HCT116 (cell line): ENCODE measurements around the gene WNT3A. TPM values are rescaled to one million over a fixed set of nuclear protein-coding genes. Genes with fewer than 3 reads are reported as not detected.

ENCODE experiments used
- ATAC-seq: fragments of 200-7000 bp; cut with Tn5 transposase; 2 replicates; pipeline ENCODE4 v1.9.1; 2020; ENCODE audit warnings: mild to moderate bottlenecking, moderate library complexity
- BruUV-seq: library from RNA; stranded (reverse); fragments of 400-500 nt; replicated peaks from 2 replicates; lab custom pipeline; 2021; lab: Mats Ljungman, UMichigan
- CTCF ChIA-PET: fragments of 300-600 bp; sonication (Branson Sonifier 250); formaldehyde crosslinking; loops from one replicate; lab custom pipeline; 2021; ENCODE audit warnings: antibody characterized with exemption; lab: Charles Lee
- POLR2A ChIA-PET: fragments of 300-600, 350-600 bp; sonication (Branson Sonifier 250); formaldehyde crosslinking; loops from one replicate; lab custom pipeline; 2021; ENCODE audit warnings: antibody characterized with exemption; lab: Charles Lee
- RAD21 ChIA-PET, 2 experiments: fragments of 300-600 bp; sonication (Branson Sonifier 250); formaldehyde crosslinking; loops; one replicate each; lab custom pipeline; 2023; ENCODE audit warnings: low total read pairs in 2 of 2; ENCODE audit not compliant: uncharacterized antibody in 2 of 2, unreplicated experiment in 2 of 2, low non-redundant PET in 1 of 2; lab: Charles Lee
- DNase-seq: peaks from one replicate; pipeline ENCODE4 v3.0.0-alpha.2; 2010; ENCODE audit warnings: low read depth, low spot score
- H2AFZ ChIP-seq: fragments of 200-600 bp; shearing (Covaris generic), sonication (generic); 2 replicates; pipeline ENCODE4 v1.6.1; 2017; ENCODE audit warnings: low read depth, mixed run types, mixed read lengths, antibody characterized with exemption, low read length; ENCODE audit not compliant: poor library complexity, severe bottlenecking
- H3K27ac ChIP-seq: 2 replicates; pipeline ENCODE4 v1.5.1; 2012; ENCODE audit warnings: low read depth, low read length
- H3K27me3 ChIP-seq: fragments of 200-600 bp; sonication (generic); 2 replicates; pipeline ENCODE4 v1.6.1; 2016; ENCODE audit warnings: mixed run types, low read length, mixed read lengths; ENCODE audit not compliant: insufficient read depth
- H3K36me3 ChIP-seq, 2 experiments: fragments of 200-500 bp in 1 of 2; fragments of 200-600 bp in 1 of 2; sonication (Bioruptor generic) in 1 of 2; sonication (generic) in 1 of 2; 2 replicates each; pipeline versions ENCODE4 v1.5.1 to v1.6.1; 2014 to 2016; ENCODE audit warnings: low read length in 2 of 2, inconsistent platforms in 1 of 2, mixed read lengths in 1 of 2, mixed run types in 1 of 2; ENCODE audit not compliant: insufficient read depth in 2 of 2, control insufficient read depth in 1 of 2
- H3K4me1 ChIP-seq, 2 experiments: fragments of 200-600 bp in 1 of 2; sonication (generic) in 1 of 2; 2 replicates each; pipeline versions ENCODE4 v1.5.1 to v1.6.1; 2012 to 2017; ENCODE audit warnings: low read length in 2 of 2, inconsistent platforms in 1 of 2, mild to moderate bottlenecking in 1 of 2, mixed read lengths in 1 of 2, mixed run types in 1 of 2, moderate library complexity in 1 of 2; ENCODE audit not compliant: insufficient read depth in 2 of 2, control insufficient read depth in 1 of 2
- H3K4me2 ChIP-seq: fragments of 200-600 bp; sonication (generic); 2 replicates; pipeline ENCODE4 v1.6.1; 2017; ENCODE audit warnings: mixed run types, low read length, mixed read lengths
- H3K4me3 ChIP-seq, 2 experiments: fragments of 200-600 bp in 1 of 2; sonication (generic) in 1 of 2; replicated peaks in 1 of 2; 2 replicates each; pipeline ENCODE4 v1.5.1; 2011 to 2016; ENCODE audit warnings: low read length in 2 of 2, control low read depth in 1 of 2, low read depth in 1 of 2, mild to moderate bottlenecking in 1 of 2, mixed read lengths in 1 of 2, mixed run types in 1 of 2
- H3K79me2 ChIP-seq: fragments of 200-600 bp; sonication (generic); 2 replicates; pipeline ENCODE4 v1.6.1; 2017; ENCODE audit warnings: mild to moderate bottlenecking, mixed run types, low read length, moderate library complexity, mixed read lengths; ENCODE audit not compliant: insufficient read depth
- H3K9ac ChIP-seq: fragments of 200-600 bp; sonication (generic); 2 replicates; pipeline ENCODE4 v1.6.1; 2016; ENCODE audit warnings: low read length, mixed read lengths
- H3K9me2 ChIP-seq: fragments of 200-600 bp; sonication (generic), shearing (Covaris generic); 2 replicates; pipeline ENCODE4 v1.6.1; 2017; ENCODE audit warnings: mixed run types, mild to moderate bottlenecking, moderate library complexity; ENCODE audit not compliant: insufficient read depth
- H3K9me3 ChIP-seq, 2 experiments: fragments of 200-500 bp in 1 of 2; fragments of 200-600 bp in 1 of 2; sonication (Bioruptor generic) in 1 of 2; sonication (generic) in 1 of 2; 2 replicates each; pipeline ENCODE4 v1.6.1; 2014 to 2017; ENCODE audit warnings: low read length in 2 of 2, mixed read lengths in 2 of 2, inconsistent platforms in 1 of 2, low read depth in 1 of 2, mild to moderate bottlenecking in 1 of 2, mixed run types in 1 of 2, moderate library complexity in 1 of 2; ENCODE audit not compliant: control insufficient read depth in 1 of 2, insufficient read depth in 1 of 2
- H4K20me1 ChIP-seq: fragments of 200-600 bp; sonication (generic), shearing (Covaris generic); 2 replicates; pipeline ENCODE4 v1.6.1; 2017; ENCODE audit warnings: mixed run types, mild to moderate bottlenecking, moderate library complexity; ENCODE audit not compliant: insufficient read depth
- CBX3 ChIP-seq: IDR thresholded peaks from 2 replicates; pipeline ENCODE4 v1.6.1; 2012; ENCODE audit warnings: low read depth
- CEBPB ChIP-seq: IDR thresholded peaks from 2 replicates; pipeline ENCODE4 v1.6.1; 2012; ENCODE audit warnings: low read depth
- CTCF ChIP-seq, 3 experiments: fragments of 200-600 bp in 1 of 3; sonication (generic) in 1 of 3; IDR thresholded peaks in 2 of 3; conservative IDR thresholded peaks in 1 of 3; 2 replicates each; pipeline ENCODE4 v1.5.1; 2012 to 2017; ENCODE audit warnings: low read depth in 2 of 3, low read length in 2 of 3, antibody characterized with exemption in 1 of 3, borderline replicate concordance in 1 of 3, control low read depth in 1 of 3, mild to moderate bottlenecking in 1 of 3, mixed read lengths in 1 of 3, mixed run types in 1 of 3, moderate library complexity in 1 of 3; ENCODE audit not compliant: insufficient read depth in 1 of 3
- EGR1 ChIP-seq: IDR thresholded peaks from 2 replicates; pipeline ENCODE4 v1.6.1; 2012; ENCODE audit warnings: low read depth
- EZH2phosphoT487 ChIP-seq: fragments of 200-600 bp; IDR thresholded peaks from 2 replicates; pipeline ENCODE4 v1.6.1; 2018; ENCODE audit warnings: antibody characterized with exemption, borderline replicate concordance
- JUND ChIP-seq: IDR thresholded peaks from 2 replicates; pipeline ENCODE4 v1.6.1; 2012
- MAX ChIP-seq: IDR thresholded peaks from 2 replicates; pipeline ENCODE4 v1.6.1; 2012
- POLR2A ChIP-seq: IDR thresholded peaks from 2 replicates; pipeline ENCODE4 v1.7.0; 2011; ENCODE audit warnings: borderline replicate concordance; ENCODE audit not compliant: insufficient read depth, insufficient read length; ENCODE audit errors: extremely low read depth
- POLR2AphosphoS5 ChIP-seq: IDR thresholded peaks from 2 replicates; pipeline ENCODE4 v1.6.1; 2011; ENCODE audit warnings: mild to moderate bottlenecking, low read depth, low read length, moderate library complexity
- RAD21 ChIP-seq: IDR thresholded peaks from 2 replicates; pipeline ENCODE4 v1.6.1; 2012; ENCODE audit warnings: low read depth, mild to moderate bottlenecking
- REST ChIP-seq: IDR thresholded peaks from 2 replicates; pipeline ENCODE4 v1.6.1; 2012; ENCODE audit warnings: low read depth
- SIN3A ChIP-seq: IDR thresholded peaks from 2 replicates; pipeline ENCODE4 v1.6.1; 2012; ENCODE audit warnings: low read depth
- SP1 ChIP-seq: IDR thresholded peaks from 2 replicates; pipeline ENCODE4 v1.6.1; 2012; ENCODE audit warnings: low read depth
- SRF ChIP-seq: IDR thresholded peaks from 2 replicates; pipeline ENCODE4 v1.6.1; 2012; ENCODE audit warnings: low read depth
- TCF7L2 ChIP-seq: IDR thresholded peaks from 2 replicates; pipeline ENCODE4 v1.7.0; 2011; ENCODE audit warnings: borderline replicate concordance, inconsistent platforms; ENCODE audit not compliant: insufficient read depth, insufficient read length; ENCODE audit errors: extremely low read depth
- ZNF274 ChIP-seq: fragments of 200-500 bp; sonication (Bioruptor generic); IDR thresholded peaks from 2 replicates; pipeline ENCODE4 v1.6.1; 2014; ENCODE audit warnings: mild to moderate bottlenecking, low read depth, low read length, inconsistent platforms
- intact Hi-C: fragments of 100-400 bp; cut with micrococcal nuclease; formaldehyde crosslinking; loops from 2 replicates; pipeline ENCODE4 v1.10.0; 2022
- total RNA-seq: library from RNA; stranded (reverse); gene quantifications from one replicate; pipeline ENCODE4 v1.2.1, GENCODE V29; 2021; ENCODE audit not compliant: unreplicated experiment

Gene WNT3A
- total RNA-seq, 1 experiment from 2014 or later, result 3.7 TPM

GRCh38 chr1:228064296-228064695 is 57.5 kb downstream of the WNT3A start:
- Histone ChIP-seq H3K27me3 (0 out of 2 replicates have a peak, but pooled peaks cover 6% of the 10 kb centered on the region), H3K9me3 (no peaks in the 10 kb centered on the region), H2AFZ (no peak overlapping the region), H4K20me1 (no peaks in the 10 kb centered on the region), H3K79me2 (no peaks in the 10 kb centered on the region), H3K9ac (no peak overlapping the region), H3K4me2 (no peak overlapping the region), H3K36me3 (no peaks in the 10 kb centered on the region), H3K4me1 (peaks cover 0 to 12% of the 10 kb centered on the region in 2 experiments; a peak in 2 of 4 replicates), H3K4me3 (no peak overlapping the region), H3K27ac (no peak overlapping the region), H3K9me2 (no peaks in the 10 kb centered on the region)
- ChIA-PET RAD21 (no interaction called here), POLR2A (no interaction called here), CTCF (no interaction called here)
- DNase-seq (no peak), ATAC-seq (no peak)
- no TSS peak for BruUV-seq
- intact Hi-C loops, result no loop called here
- TF ChIP-seq TCF7L2, result no peak

DNA sequence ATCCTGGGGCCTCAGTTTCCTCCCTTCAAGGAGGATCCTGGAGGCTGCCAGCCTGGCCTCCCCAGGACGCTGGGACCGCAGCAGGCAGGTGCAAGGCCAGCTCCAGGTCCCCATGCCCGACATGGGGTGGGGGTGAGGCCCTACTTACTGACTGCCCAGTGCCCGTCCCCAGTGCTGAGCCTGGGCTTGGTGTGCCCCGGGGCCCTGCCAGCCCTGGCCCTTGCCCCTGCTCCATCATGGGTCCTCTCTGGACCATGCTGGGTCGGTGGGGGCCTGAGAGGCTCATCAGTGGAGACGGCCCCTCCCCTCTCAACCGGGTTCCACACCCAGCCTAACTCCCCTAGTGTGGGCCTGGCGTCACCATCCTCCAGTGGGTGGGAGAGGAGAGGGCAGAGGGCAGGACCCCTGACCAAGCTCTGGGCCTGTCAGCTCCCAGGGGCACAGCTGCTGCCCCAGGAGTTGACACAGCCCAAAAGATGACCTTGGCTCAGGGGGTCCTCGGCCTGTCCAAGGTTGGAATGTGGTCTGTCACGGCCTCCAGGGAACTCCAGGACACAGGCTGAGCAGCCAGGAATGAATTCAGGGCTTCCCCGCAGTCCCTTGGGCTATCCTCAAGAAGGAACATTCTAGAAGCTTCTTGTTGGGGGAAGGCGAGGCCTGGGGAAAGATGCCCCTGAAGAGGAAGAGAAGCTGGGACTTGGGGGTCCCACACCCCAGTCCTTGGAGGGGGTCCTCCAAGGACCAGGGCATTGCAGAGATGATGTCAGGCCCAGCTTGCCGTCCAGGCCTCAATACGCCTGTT is 58.1 kb downstream of the WNT3A start:
- Histone ChIP-seq H3K9me2 (no peaks in the 10 kb centered on the region), H4K20me1 (no peaks in the 10 kb centered on the region), H3K79me2 (no peaks in the 10 kb centered on the region), H3K9me3 (no peaks in the 10 kb centered on the region), H3K9ac (no peak overlapping the region), H3K27me3 (0 out of 2 replicates have a peak, but pooled peaks cover 6% of the 10 kb centered on the region), H2AFZ (no peak overlapping the region), H3K4me3 (no peak overlapping the region), H3K4me2 (no peak overlapping the region), H3K4me1 (peaks cover 0 to 6% of the 10 kb centered on the region in 2 experiments; a peak in 2 of 4 replicates), H3K36me3 (no peaks in the 10 kb centered on the region), H3K27ac (no peak overlapping the region)
- POLR2A ChIA-PET, result no interaction called here
- no TSS peak for BruUV-seq
- no peak for DNase-seq
- ATAC-seq, result no peak
- intact Hi-C loops, result no loop called here
- CTCF ChIA-PET, result no interaction called here
- RAD21 ChIA-PET, result no interaction called here
- TF ChIP-seq POLR2AphosphoS5 (no peak), RAD21 (no peak), REST (no peak), JUND (no peak), CTCF (IDR thresholded peaks at IDR 0.05 in 2 of 3, conservative IDR thresholded peaks at IDR 0.05 in 1 of 3; ENCODE audit: borderline replicate concordance in 1 of 3, insufficient read depth in 1 of 3, low read depth in 2 of 3, low read length in 2 of 3) (no peak), CEBPB (no peak), SP1 (no peak), SIN3A (no peak), SRF (no peak), MAX (no peak), POLR2A (no peak), EZH2phosphoT487 (no peak), ZNF274 (no peak), EGR1 (no peak), CBX3 (no peak)
